Measurements from ENCODE around the gene KHDC4.

Gene KHDC4

DNA sequence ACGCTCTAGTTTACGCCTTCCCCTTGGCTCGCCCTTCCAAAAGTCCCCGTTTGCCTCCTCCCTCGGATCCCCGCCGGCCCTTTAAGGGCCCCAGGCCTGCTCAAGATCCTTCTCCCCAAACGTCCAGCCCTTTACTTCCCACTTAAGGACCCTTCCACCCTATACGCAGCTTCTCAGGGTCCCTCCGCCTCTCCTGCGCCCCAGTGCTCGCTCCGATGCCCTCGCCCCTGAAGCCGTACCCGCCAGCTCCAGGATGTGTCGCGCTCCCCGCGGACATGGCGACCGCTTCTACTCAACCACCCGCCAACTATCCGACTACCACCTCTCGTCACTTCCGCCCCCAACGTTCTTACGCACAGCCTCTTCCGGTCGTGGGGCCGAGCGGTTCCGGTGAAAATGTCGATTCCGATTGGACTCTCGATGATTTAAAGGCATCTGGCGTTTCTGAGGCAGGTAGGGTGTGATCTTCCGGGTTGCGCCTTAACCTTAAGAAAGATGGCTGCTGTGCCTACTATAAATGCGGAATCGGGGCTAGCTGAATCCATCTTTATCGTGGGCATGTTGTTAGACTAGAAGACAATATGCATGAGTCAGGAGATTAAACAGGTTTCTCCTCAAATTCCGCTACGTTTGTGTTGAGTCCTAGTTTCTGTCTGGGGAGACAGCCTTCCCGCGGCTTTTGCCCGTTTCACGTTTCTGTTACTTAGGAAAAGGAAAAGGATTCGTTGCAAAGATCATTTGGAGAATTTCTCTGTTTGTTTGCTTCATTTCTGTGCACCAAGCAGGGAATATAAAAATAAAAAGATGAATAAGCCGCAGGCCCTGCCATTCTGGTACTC, at the start of gene KHDC4:
Gene KHDC4 (minus strand): TSS at position 317 of the 839 bp plus-strand sequence. CDS start 40 bp downstream, at position 277.
- in situ Hi-C loops (cut with MboI; ENCODE audit: low sequenced_read_pairs): loop anchor here (10.0 kb wide), 1 partner anchor 130 kb away; the partner anchor contains the start of gene RAB25

- in situ Hi-C loops (cut with MboI; ENCODE audit: low sequenced_read_pairs): loop anchor here (5.0 kb wide), 1 partner anchor 36 kb away; no protein-coding TSS in a partner anchor
These were observed 49.2 kb upstream of the KHDC4 start for GRCh38 chr1:155983191-155984024.

GRCh38 chr1:155982106-155982505, 47.9 kb upstream of the KHDC4 start:
- in situ Hi-C loops (cut with MboI; ENCODE audit: low sequenced_read_pairs): loop anchor here (5.0 kb wide), 1 partner anchor 35 kb away; no protein-coding TSS in a partner anchor

DNA sequence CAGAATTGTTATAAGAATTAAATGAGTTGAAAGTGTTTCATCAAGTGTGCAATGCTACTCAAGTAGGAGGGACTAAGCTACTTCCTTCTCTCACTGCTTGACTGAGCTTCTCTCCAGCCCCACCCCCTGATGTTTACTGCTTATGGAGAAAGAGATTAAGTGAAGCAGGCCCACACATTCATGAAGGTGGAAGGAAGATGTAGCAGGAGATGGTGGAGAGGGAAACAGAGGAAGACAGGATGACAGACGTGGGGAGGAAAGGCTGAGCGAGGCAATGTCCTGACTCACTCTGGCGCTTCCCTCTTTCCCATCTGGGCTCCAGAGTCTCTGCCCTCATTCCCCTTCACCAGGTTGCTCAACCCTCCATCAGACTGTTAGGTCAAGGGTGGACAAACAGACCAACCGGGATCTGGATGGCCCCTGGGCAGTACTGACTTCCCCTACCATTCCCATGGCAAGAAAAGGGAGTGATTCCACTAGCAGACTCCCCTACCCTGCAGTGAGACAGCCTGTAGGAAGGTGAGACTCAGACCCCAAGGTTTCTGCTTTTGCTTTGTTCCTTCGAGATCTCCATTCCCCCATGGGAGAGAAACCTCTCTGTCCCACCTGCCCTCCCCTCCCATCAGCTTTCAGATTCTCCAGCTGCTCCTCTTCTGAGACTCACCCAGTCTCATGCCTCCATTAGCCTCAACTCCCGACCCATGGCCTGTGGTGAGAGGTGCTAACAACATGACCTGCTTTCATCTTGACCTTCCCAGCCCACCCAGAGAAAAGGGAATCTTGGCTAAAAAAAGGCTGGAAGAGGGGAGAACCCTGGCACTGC, 47.3 kb upstream of the KHDC4 start:
- in situ Hi-C loops (cut with MboI; ENCODE audit: low sequenced_read_pairs): loop anchor here (5.0 kb wide), 1 partner anchor 34 kb away; no protein-coding TSS in a partner anchor

GRCh38 chr1:155979597-155980343, 45.6 kb upstream of the KHDC4 start:
- in situ Hi-C loops (cut with MboI; ENCODE audit: low sequenced_read_pairs): loop anchor here (5.0 kb wide), 1 partner anchor 32 kb away; no protein-coding TSS in a partner anchor

- in situ Hi-C loops (cut with MboI; ENCODE audit: low sequenced_read_pairs): no loop called here
These were observed 44.8 kb upstream of the KHDC4 start for GRCh38 chr1:155978973-155979429.

- in situ Hi-C loops (cut with MboI; ENCODE audit: low sequenced_read_pairs): no loop called here
These were observed 44.2 kb upstream of the KHDC4 start, which contains the start of gene ARHGEF2 for GRCh38 chr1:155978325-155978972. ARHGEF2 (minus strand) TSS chr1:155978547; CDS start chr1:155978427, 120 bp downstream.

GRCh38 chr1:155977690-155978324, 43.6 kb upstream of the KHDC4 start:
- in situ Hi-C loops (cut with MboI; ENCODE audit: low sequenced_read_pairs): no loop called here

DNA sequence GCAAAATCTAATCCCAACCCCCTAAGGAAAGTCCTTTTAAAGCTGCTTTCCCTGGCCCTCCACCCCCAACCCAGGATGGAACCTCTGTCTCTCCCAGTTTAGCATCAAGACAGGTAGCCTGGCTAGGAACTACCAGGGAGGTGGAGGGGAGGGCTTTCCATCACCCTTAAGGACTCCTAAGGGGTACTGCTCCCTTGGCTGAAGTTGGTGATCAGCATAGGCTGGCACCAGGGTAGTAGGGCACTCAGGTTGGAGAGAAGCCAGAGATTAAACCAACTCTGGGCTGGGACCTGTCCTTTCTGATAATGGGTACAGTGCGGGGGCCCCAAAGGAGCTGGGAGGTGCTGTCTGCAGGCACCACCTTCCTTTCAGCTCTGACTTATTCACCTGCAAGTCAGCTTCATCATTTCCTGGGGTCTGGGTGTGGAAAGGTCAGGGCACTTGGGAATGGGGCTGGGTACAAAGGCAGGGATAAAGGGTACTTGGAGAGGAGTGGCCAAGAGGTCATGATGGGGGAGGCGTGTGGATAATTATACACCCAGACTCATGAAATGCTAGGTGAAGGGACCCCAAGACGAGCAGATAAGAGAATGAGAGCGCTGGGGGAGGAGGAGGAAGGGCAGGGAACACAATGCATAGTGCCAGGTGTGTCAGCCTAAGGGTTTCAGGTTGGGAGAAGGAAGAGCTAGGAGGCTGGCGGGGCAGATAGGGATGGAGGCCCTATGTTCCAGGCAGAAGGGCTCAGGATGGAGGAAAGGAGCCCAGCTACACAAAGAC, 42.9 kb upstream of the KHDC4 start:
- in situ Hi-C loops (cut with MboI; ENCODE audit: low sequenced_read_pairs): no loop called here

- in situ Hi-C loops (cut with MboI; ENCODE audit: low sequenced_read_pairs): no loop called here
These were observed 42.1 kb upstream of the KHDC4 start for GRCh38 chr1:155976062-155976912.

DNA sequence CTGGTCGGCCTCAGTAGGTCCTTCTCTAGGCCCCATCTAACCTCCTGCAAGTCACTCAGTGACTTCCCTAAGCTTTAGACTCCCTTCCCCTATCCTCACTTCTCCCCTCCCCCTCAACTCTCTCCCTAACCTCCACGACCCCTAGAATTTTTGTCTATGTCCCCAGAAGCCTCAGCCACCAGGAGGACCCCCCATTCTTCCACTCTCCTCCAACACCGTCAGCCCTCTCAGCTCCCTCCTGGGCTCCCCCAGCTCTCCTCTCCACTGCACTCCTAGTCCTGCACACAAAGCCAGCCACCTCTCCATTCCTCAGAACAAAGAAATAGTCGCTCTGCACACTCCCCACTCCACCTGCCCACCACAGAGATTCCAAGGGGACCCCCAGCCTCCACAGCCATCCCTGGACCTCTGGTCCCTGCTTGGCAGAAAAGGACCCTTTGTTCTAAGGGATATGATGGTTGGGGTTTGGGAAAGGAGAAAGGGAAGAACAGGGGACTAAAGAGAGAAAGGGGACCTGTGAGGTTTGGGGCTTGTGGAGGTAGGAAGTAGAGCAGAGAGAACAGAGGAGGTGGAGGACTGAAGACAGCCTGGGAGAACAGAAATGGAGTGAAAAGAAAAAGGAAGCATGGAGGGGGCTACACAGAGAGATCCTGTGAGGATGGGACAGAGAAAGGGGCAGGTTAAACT, 41.3 kb upstream of the KHDC4 start:
- in situ Hi-C loops (cut with MboI; ENCODE audit: low sequenced_read_pairs): no loop called here

GRCh38 chr1:155974208-155975115, 40.2 kb upstream of the KHDC4 start:
- in situ Hi-C loops (cut with MboI; ENCODE audit: low sequenced_read_pairs): no loop called here

- in situ Hi-C loops (cut with MboI; ENCODE audit: low sequenced_read_pairs): no loop called here
These were observed 39.5 kb upstream of the KHDC4 start for GRCh38 chr1:155973723-155974122.

DNA sequence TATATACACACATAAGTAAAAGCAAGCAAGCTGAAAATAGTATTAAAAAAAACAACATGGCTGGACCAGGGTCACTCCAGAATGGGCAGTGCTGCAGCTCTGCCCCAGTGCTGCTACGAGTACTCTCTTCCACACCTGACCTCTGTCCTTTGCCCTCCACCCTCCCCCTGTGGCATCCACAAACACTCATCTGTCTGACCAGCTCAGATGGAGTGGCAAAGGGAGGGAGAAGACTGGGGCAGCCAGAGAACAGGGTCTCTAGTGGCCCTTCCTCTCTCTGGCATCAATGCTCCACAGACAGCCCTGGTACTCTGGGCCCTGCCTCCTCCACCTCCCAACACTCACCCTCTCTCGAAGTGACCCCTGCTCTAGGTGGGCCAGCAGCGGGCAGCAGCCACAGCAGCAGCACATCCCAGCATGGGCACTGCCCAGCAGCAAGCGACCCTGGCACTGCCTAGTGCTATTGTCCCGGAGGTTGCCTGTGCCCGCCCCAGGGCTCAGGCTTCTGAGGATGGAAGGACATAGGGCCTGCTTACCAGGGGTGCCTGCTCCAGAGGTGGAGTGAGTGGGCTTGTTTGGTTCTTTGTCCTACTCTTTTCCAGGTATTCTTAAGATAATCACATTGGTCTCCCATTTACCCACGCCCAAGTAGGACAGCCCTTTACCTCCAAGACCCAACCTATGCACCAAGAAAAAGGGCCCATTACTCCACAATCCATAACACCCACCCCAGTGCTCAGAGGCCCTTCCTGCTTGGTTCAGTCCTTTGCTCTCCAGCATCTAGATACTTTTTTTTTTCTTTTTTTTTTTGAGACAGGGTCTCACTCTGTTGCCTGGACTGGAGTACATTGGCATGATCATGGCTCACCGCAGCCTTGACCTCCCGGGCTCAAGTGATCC, 37.9 kb upstream of the KHDC4 start:
- in situ Hi-C loops (cut with MboI; ENCODE audit: low sequenced_read_pairs): no loop called here

All from HL-60/S4 treated with retinoic acid at 250 ng/mL for 4 days and 3 days (cell line).